Gastroesophageal sphincter (tissue), 3 donors: ENCODE results near the gene NEK10.

Source experiments
- CTCF ChIP-seq, 4 experiments: fragments of 200-600 bp in 2 of 4; fragments of 450-650 bp in 2 of 4; sonication (generic) in 1 of 4; IDR thresholded peaks; one replicate each; pipeline ENCODE4 v1.5.1; 2017 to 2019; ENCODE audit warnings: antibody characterized with exemption in 4 of 4, mild to moderate bottlenecking in 2 of 4, moderate library complexity in 2 of 4
- POLR2AphosphoS5 ChIP-seq: sonication (generic); formaldehyde crosslinking; IDR thresholded peaks from one replicate; pipeline ENCODE4 v1.6.1; 2017; ENCODE audit warnings: antibody characterized with exemption

GRCh38 chr3:27093771-27094170, 275.4 kb downstream of the NEK10 start:
- no peak for TF ChIP-seq CTCF (IDR thresholded peaks at IDR 0.05)
- no peak for TF ChIP-seq POLR2AphosphoS5
